Loucy (cell line): Measurements from ENCODE around the gene ZNF302.
"Not testable (repeated sequence)": the region's sequence is repeated elsewhere in the genome, so short reads cannot be mapped to it uniquely, and the experiment has no call there.

Source experiments
- H2AFZ ChIP-seq: fragments of 200-600 bp; sonication (generic); 2 replicates; pipeline ENCODE4 v1.6.0; 2016; ENCODE audit warnings: antibody characterized with exemption, mild to moderate bottlenecking, low read length, moderate library complexity
- H3F3A ChIP-seq: fragments of 200-600 bp; 2 replicates; pipeline ENCODE4 v1.6.0; 2016; ENCODE audit warnings: antibody characterized with exemption, low read depth, mild to moderate bottlenecking
- H3K27me3 ChIP-seq: fragments of 200-600 bp; sonication (generic); 2 replicates; pipeline ENCODE4 v1.6.1; 2014; ENCODE audit warnings: low read length, mild to moderate bottlenecking; ENCODE audit not compliant: insufficient read depth, poor library complexity, severe bottlenecking
- H3K36me3 ChIP-seq: fragments of 200-600 bp; sonication (generic); 2 replicates; pipeline ENCODE4 v1.6.1; 2016; ENCODE audit warnings: low read length; ENCODE audit not compliant: insufficient read depth
- H3K4me1 ChIP-seq: fragments of 200-600 bp; sonication (generic); 2 replicates; pipeline ENCODE4 v1.5.1; 2014; ENCODE audit warnings: low read length, mild to moderate bottlenecking; ENCODE audit not compliant: insufficient read depth, poor library complexity, severe bottlenecking
- H3K4me2 ChIP-seq: fragments of 200-600 bp; sonication (generic); 2 replicates; pipeline ENCODE4 v1.6.0; 2014; ENCODE audit warnings: antibody characterized with exemption, low read length, low read depth, mild to moderate bottlenecking; ENCODE audit not compliant: poor library complexity, severe bottlenecking
- H3K4me3 ChIP-seq: fragments of 200-600 bp; sonication (generic); 2 replicates; pipeline ENCODE4 v1.5.1; 2014; ENCODE audit warnings: low read length, mild to moderate bottlenecking, mixed read lengths; ENCODE audit not compliant: poor library complexity, severe bottlenecking
- H3K79me2 ChIP-seq: fragments of 200-600 bp; sonication (generic); 2 replicates; pipeline ENCODE4 v1.6.1; 2014; ENCODE audit warnings: low read length; ENCODE audit not compliant: insufficient read depth
- H3K9ac ChIP-seq: fragments of 200-600 bp; sonication (generic); 2 replicates; pipeline ENCODE4 v1.6.0; 2014; ENCODE audit warnings: mild to moderate bottlenecking, low read depth, low read length, moderate library complexity; ENCODE audit not compliant: poor library complexity, severe bottlenecking
- H3K9me2 ChIP-seq: fragments of 200-600 bp; sonication (generic); replicated peaks from 2 replicates; pipeline ENCODE4 v1.6.1; 2016; ENCODE audit warnings: low read depth, low read length, mixed read lengths
- H3K9me3 ChIP-seq: fragments of 200-600 bp; sonication (generic); 2 replicates; pipeline ENCODE4 v1.6.1; 2014; ENCODE audit warnings: mild to moderate bottlenecking, antibody characterized with exemption, low read length, low read depth; ENCODE audit not compliant: insufficient read depth
- H4K20me1 ChIP-seq: fragments of 200-600 bp; sonication (generic); 2 replicates; pipeline ENCODE4 v1.6.0; 2014; ENCODE audit warnings: antibody characterized with exemption, low read length, mild to moderate bottlenecking; ENCODE audit not compliant: insufficient read depth, poor library complexity, severe bottlenecking
- EZH2phosphoT487 ChIP-seq: fragments of 200-600 bp; IDR thresholded peaks from 2 replicates; pipeline ENCODE4 v1.6.1; 2018; ENCODE audit warnings: antibody characterized with exemption, mild to moderate bottlenecking, moderate library complexity, borderline replicate concordance
- TF ChIP-seq, protein P1 (sequence below): fragments of 200-600 bp; sonication (generic); conservative IDR thresholded peaks from 2 replicates; pipeline ENCODE4 v1.5.1; 2014; ENCODE audit warnings: mild to moderate bottlenecking, antibody characterized with exemption, low read length

The ZNF302 gene

DNA sequence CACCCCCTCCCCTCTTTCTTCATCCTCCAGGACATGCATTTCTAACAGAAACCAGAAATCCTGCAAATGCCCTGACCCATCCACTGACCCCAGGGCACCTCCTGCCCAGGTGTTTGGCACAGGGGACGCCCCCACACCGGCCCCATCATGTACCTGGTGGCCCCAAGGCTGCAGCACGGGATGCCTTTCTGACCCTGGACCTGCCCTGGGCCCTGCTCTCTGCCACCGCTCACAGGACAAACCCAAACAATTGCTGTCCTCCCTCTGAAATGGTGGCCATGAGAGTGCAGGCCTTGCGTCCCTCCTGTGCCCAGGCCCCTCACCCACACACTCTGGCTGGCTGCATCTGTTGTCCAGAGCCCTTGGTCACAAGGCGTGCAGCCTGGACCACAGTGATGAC is 12.6 kb upstream of the ZNF302 start:
- TF ChIP-seq, protein P1, sequence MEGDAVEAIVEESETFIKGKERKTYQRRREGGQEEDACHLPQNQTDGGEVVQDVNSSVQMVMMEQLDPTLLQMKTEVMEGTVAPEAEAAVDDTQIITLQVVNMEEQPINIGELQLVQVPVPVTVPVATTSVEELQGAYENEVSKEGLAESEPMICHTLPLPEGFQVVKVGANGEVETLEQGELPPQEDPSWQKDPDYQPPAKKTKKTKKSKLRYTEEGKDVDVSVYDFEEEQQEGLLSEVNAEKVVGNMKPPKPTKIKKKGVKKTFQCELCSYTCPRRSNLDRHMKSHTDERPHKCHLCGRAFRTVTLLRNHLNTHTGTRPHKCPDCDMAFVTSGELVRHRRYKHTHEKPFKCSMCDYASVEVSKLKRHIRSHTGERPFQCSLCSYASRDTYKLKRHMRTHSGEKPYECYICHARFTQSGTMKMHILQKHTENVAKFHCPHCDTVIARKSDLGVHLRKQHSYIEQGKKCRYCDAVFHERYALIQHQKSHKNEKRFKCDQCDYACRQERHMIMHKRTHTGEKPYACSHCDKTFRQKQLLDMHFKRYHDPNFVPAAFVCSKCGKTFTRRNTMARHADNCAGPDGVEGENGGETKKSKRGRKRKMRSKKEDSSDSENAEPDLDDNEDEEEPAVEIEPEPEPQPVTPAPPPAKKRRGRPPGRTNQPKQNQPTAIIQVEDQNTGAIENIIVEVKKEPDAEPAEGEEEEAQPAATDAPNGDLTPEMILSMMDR: no peak
- TF ChIP-seq EZH2phosphoT487: no peak
- Histone ChIP-seq H2AFZ (no peak overlapping the region), H3K4me1 (peaks cover 4% of the 10 kb centered on the region), H3K9me2 (no peaks in the 10 kb centered on the region), H3F3A (no peaks in the 10 kb centered on the region), H3K4me2 (no peak overlapping the region), H3K9ac (no peak overlapping the region), H3K79me2 (no peaks in the 10 kb centered on the region), H4K20me1 (no peaks in the 10 kb centered on the region), H3K4me3 (no peak overlapping the region), H3K9me3 (no peaks in the 10 kb centered on the region), H3K36me3 (no peaks in the 10 kb centered on the region), H3K27me3 (no peaks in the 10 kb centered on the region)

DNA sequence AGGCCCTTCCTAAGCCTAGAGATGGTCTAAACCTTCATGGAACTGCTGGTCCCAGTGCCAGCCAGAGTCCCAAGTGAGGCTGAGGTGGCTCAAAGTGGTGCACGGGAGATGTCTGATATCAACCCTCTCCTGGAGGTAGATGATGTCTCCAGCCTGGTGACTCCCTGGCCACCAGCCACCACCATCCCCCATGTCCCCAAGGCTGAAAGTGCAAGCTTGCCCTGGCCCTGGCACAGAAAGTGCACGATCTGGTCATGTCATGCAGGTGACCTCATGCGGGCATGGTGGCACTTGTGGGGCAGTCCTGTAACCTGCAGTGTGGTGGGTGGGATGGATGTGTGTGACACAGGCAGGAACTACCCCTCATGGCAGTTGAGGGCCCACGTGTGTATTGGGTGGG is 12.2 kb upstream of the ZNF302 start:
- H3K27me3 ChIP-seq, H3K4me3 ChIP-seq, H3K79me2 ChIP-seq, H3K9me3 ChIP-seq, H3K36me3 ChIP-seq, H3K4me1 ChIP-seq, H3K9me2 ChIP-seq, H4K20me1 ChIP-seq, H3K9ac ChIP-seq, H2AFZ ChIP-seq, H3F3A ChIP-seq, H3K4me2 ChIP-seq: not testable (repeated sequence)

DNA sequence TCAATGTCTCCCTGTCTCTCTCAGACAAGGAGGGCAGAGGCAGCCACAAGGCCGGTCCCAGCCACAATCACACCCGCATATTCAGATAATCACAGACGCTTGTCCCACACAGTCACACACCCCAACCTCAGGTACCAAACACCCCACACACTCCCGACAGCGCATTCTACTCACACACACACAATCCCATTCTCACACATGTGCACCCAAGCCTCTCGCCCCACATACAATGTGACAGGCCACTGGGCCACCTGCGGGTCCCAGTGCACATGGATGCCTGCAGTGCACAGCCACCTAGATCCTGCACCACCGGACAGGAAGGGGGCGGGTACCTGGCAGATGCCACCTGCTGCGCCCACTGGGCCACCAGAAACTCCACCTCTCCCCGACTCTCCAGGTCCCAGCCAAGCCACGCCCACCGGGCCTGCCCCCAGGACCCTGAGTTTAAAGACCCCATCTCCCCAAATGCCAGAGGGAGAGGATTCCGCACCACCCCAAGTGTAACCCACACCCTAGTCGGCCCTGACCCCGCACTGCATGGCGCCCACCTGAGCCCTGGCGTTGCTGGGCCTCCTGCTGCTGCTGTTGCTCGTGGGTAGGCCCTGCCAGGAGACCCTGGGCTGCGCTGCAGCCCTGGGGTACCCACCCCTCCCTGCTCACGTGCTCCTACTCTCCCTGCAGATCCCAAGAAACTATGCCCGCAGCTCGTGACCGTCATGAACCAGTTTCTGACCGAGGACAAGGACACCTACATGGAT is 11.1 kb upstream of the ZNF302 start:
- Histone ChIP-seq H3F3A (no peaks in the 10 kb centered on the region), H3K9me2 (no peaks in the 10 kb centered on the region), H3K79me2 (no peaks in the 10 kb centered on the region), H3K27me3 (no peaks in the 10 kb centered on the region), H3K4me1 (peaks cover 4% of the 10 kb centered on the region), H3K9me3 (no peaks in the 10 kb centered on the region), H3K4me3 (no peak overlapping the region), H3K9ac (no peak overlapping the region), H2AFZ (no peak overlapping the region), H3K4me2 (no peak overlapping the region), H4K20me1 (no peaks in the 10 kb centered on the region), H3K36me3 (no peaks in the 10 kb centered on the region)
- TF ChIP-seq EZH2phosphoT487: no peak
- TF ChIP-seq, protein P1: no peak

DNA sequence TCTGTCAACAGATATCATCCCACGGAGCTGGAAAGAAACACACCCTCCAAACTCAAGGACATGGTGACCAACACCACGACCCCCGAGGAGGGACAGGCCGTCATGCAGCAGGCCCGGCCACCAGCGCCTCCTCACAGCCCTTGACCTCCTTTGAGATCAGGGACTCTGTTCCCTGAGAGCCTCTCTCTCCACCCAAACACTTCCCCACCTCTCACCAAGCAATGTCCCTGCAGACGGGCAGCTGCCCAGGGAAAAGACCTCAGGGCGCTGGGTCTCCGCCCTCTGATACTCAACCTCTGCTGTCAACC is 10.6 kb upstream of the ZNF302 start:
- Histone ChIP-seq H3K4me2 (no peak overlapping the region), H3K79me2 (no peaks in the 10 kb centered on the region), H3K9me2 (no peaks in the 10 kb centered on the region), H3K36me3 (no peaks in the 10 kb centered on the region), H2AFZ (no peak overlapping the region), H3K9me3 (no peaks in the 10 kb centered on the region), H3K27me3 (no peaks in the 10 kb centered on the region), H4K20me1 (no peaks in the 10 kb centered on the region), H3K4me3 (no peak overlapping the region), H3K4me1 (peaks cover 4% of the 10 kb centered on the region), H3F3A (no peaks in the 10 kb centered on the region), H3K9ac (no peak overlapping the region)
- TF ChIP-seq, protein P1: no peak
- TF ChIP-seq EZH2phosphoT487: no peak
